GM23248 (cell line): ENCODE measurements around the gene RERE. TPM values are rescaled to one million over a fixed set of nuclear protein-coding genes. Genes with fewer than 3 reads are reported as not detected.

ENCODE experiments used
- DNase-seq: peaks from one replicate; pipeline ENCODE4 v3.0.0-alpha.2; 2015
- H2AFZ ChIP-seq: fragments of 200-600 bp; sonication (generic); 2 replicates; pipeline ENCODE4 v1.6.1; 2016; ENCODE audit warnings: antibody characterized with exemption
- H3F3A ChIP-seq: fragments of 200-600 bp; sonication (generic); 2 replicates; pipeline ENCODE4 v1.6.1; 2016; ENCODE audit warnings: mild to moderate bottlenecking, antibody characterized with exemption, mixed run types; ENCODE audit not compliant: insufficient read depth
- H3K27ac ChIP-seq: fragments of 200-600 bp; sonication (generic); 2 replicates; pipeline ENCODE4 v1.5.1; 2016; ENCODE audit warnings: mild to moderate bottlenecking
- H3K27me3 ChIP-seq: fragments of 200-600 bp; sonication (generic); replicated peaks from 2 replicates; pipeline ENCODE4 v1.6.1; 2016; ENCODE audit warnings: mild to moderate bottlenecking; ENCODE audit not compliant: insufficient read depth
- H3K36me3 ChIP-seq: fragments of 200-600 bp; sonication (generic); 2 replicates; pipeline ENCODE4 v1.6.1; 2016; ENCODE audit warnings: low read depth, mild to moderate bottlenecking
- H3K4me1 ChIP-seq: fragments of 200-600 bp; sonication (generic); 2 replicates; pipeline ENCODE4 v1.6.1; 2016; ENCODE audit warnings: mild to moderate bottlenecking; ENCODE audit not compliant: insufficient read depth
- H3K4me2 ChIP-seq: fragments of 200-600 bp; sonication (generic); one replicate; pipeline ENCODE4 v1.6.1; 2016; ENCODE audit warnings: mild to moderate bottlenecking; ENCODE audit not compliant: unreplicated experiment
- H3K4me3 ChIP-seq: fragments of 200-600 bp; sonication (generic); 2 replicates; pipeline ENCODE4 v1.5.1; 2016; ENCODE audit warnings: mild to moderate bottlenecking
- H3K79me2 ChIP-seq: fragments of 200-600 bp; sonication (generic); 2 replicates; pipeline ENCODE4 v1.6.1; 2016; ENCODE audit warnings: mild to moderate bottlenecking; ENCODE audit not compliant: insufficient read depth
- H3K9ac ChIP-seq: fragments of 200-600 bp; sonication (generic); 2 replicates; pipeline ENCODE4 v1.6.1; 2016; ENCODE audit warnings: mild to moderate bottlenecking
- H3K9me2 ChIP-seq: fragments of 200-600 bp; sonication (generic); 2 replicates; pipeline ENCODE4 v1.6.1; 2016; ENCODE audit warnings: mixed run types, mild to moderate bottlenecking, moderate library complexity; ENCODE audit not compliant: insufficient read depth
- H3K9me3 ChIP-seq: fragments of 200-600 bp; sonication (generic); one replicate; pipeline ENCODE4 v1.6.1; 2017; ENCODE audit warnings: low read depth
- H4K20me1 ChIP-seq: fragments of 200-600 bp; sonication (generic); 2 replicates; pipeline ENCODE4 v1.6.0; 2016; ENCODE audit not compliant: insufficient read depth
- EZH2 ChIP-seq: fragments of 200-600 bp; sonication (generic); IDR thresholded peaks from 2 replicates; pipeline ENCODE4 v1.6.1; 2018; ENCODE audit warnings: antibody characterized with exemption, mild to moderate bottlenecking; ENCODE audit not compliant: insufficient read depth, poor library complexity, severe bottlenecking
- EZH2phosphoT487 ChIP-seq: fragments of 200-600 bp; sonication (generic); IDR thresholded peaks from 2 replicates; pipeline ENCODE4 v1.6.1; 2018; ENCODE audit warnings: antibody characterized with exemption, moderate library complexity, mild to moderate bottlenecking, low read depth; ENCODE audit not compliant: insufficient read depth
- WGBS, 2 experiments: methylation state at CpG; one replicate each; pipeline ENCODE4 v1.1.6; 2015 to 2017; ENCODE audit warnings: low lambda C conversion rate in 2 of 2, low coverage in 1 of 2; ENCODE audit errors: missing lambda C conversion rate in 2 of 2; 5-methylcytosine and 5-hydroxymethylcytosine counted together
- in situ Hi-C: fragments of 300-500 bp; cut with MboI; formaldehyde crosslinking; loops from 2 replicates; pipeline ENCODE4 v1.15.0; 2020
- polyA plus RNA-seq: library from polyadenylated mRNA; unstranded; fragments of >200 nt; fragmentation: Nextera tagmentation; extraction: Ambion mirVana; gene quantifications from 2 replicates; pipeline ENCODE4 v1.2.1, GENCODE V29; 2016
- total RNA-seq: library from RNA; depleted of rRNA; stranded (reverse); fragments of >200 nt; shearing (Covaris generic); gene quantifications from 2 replicates; pipeline ENCODE4 v1.2.3, GENCODE V29; 2014

RERE gene
- total and polyA plus RNA-seq, 2 experiments from 2014 or later, result 26.0 to 26.2 TPM

DNA sequence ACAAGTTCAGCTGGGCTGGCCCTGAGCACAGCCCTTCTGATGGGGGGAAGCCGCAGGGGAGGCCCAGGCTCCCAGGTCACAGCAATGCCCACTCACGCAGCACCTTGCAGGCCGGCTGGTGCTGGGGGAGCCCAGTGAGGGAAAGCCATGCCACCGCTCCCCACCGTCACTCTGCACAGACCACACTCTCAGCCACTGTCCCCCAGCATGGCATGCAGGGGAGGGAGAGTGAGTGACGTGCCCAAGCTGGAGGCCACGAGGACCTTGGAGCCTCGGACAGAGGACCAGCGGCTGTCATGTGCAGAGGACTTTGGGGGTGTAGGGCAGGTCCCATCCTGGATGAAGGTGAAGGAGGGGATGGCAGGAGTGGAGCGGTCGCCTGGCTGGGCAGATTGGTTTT lies 474.4 kb downstream of the RERE start:
- DNase-seq, result no peak
- Histone ChIP-seq H3K79me2 (no peaks in the 10 kb centered on the region), H3K9me2 (no peaks in the 10 kb centered on the region), H3K4me3 (no peak overlapping the region), H3K27me3 (no peaks in the 10 kb centered on the region), H3K4me1 (peaks cover 12% of the 10 kb centered on the region), H3K27ac (peak overlapping the region; percentile 51), H3K36me3 (no peaks in the 10 kb centered on the region), H3K9me3 (no peaks in the 10 kb centered on the region), H3F3A (no peaks in the 10 kb centered on the region), H4K20me1 (no peaks in the 10 kb centered on the region), H2AFZ (peak overlapping the region; percentile 74; the same call in 1 of the 2 replicates), H3K9ac (peak overlapping the region; percentile 70), H3K4me2 (peak overlapping the region; percentile 82)
- whole genome bisulfite sequencing, 2 experiments, result 48 to 63% methylated on average over 11 of the region's 11 CpGs
- in situ Hi-C loops, result no loop called here
- no peak for TF ChIP-seq EZH2phosphoT487
- no peak for TF ChIP-seq EZH2

DNA sequence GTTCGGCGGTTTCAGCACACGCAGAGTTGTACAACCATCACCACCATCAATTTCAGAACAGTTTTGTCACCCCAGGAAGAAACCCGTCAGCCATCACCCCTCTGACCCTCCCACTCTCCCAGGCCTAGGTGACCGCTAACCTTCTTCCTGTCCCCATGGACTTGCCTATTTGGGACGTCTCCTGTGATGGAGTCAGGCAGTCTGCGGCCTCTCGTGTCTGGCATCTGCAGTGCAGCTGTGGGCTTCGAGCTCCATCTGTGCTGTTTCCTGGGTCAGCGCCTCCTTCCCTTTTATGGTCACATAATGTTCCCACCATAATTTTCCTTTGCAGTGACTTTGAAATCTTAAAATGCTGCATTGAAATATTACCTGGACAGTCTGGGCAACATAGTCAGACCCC lies 475.1 kb downstream of the RERE start:
- H2AFZ ChIP-seq, result no peak overlapping the region
- no peak overlapping the region for H3K4me3 ChIP-seq
- H3K9me3 ChIP-seq, result no peaks in the 10 kb centered on the region
- TF ChIP-seq EZH2phosphoT487 (no peak), EZH2 (no peak)
- 91 to 94% methylated on average over 10 of the region's 10 CpGs for WGBS, 2 experiments
- H3K9me2 ChIP-seq, result no peaks in the 10 kb centered on the region
- no peak for DNase-seq
- in situ Hi-C loops, result no loop called here
- H3F3A ChIP-seq, result no peaks in the 10 kb centered on the region
- no peak overlapping the region for H3K9ac ChIP-seq
- H3K27ac ChIP-seq, result no peak overlapping the region
- H3K79me2 ChIP-seq, result no peaks in the 10 kb centered on the region
- no peaks in the 10 kb centered on the region for H3K36me3 ChIP-seq
- no peaks in the 10 kb centered on the region for H4K20me1 ChIP-seq
- no peak overlapping the region for H3K4me2 ChIP-seq
- peaks cover 12% of the 10 kb centered on the region for H3K4me1 ChIP-seq
- no peaks in the 10 kb centered on the region for H3K27me3 ChIP-seq

DNA sequence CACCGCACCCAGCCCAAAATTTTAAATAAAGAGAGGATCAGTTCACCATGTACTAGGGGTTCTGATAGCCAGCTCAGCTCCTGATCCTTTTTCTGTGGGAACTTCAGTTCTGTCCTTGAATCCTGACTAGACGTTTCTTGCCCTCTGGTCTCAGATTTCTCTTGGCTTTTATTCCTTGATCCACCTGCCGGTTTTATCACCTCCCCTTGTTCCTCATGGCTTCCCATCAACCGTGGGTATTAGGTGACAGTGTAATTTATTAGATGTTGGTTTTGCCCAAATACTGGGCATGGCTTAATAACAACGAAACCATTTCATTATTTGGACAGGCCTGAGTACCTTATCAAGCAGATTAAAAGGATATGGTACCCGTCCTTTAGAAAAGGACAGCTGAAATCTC lies 477.0 kb downstream of the RERE start:
- Histone ChIP-seq H3K9ac (no peak overlapping the region), H3F3A (no peaks in the 10 kb centered on the region), H3K79me2 (no peaks in the 10 kb centered on the region), H3K9me2 (no peaks in the 10 kb centered on the region), H3K27me3 (no peaks in the 10 kb centered on the region), H2AFZ (no peak overlapping the region), H3K27ac (no peak overlapping the region), H3K4me2 (no peak overlapping the region), H4K20me1 (no peaks in the 10 kb centered on the region), H3K36me3 (no peaks in the 10 kb centered on the region), H3K4me3 (no peak overlapping the region), H3K9me3 (no peaks in the 10 kb centered on the region), H3K4me1 (peaks cover 12% of the 10 kb centered on the region)
- TF ChIP-seq EZH2phosphoT487, result no peak
- TF ChIP-seq EZH2, result no peak
- in situ Hi-C loops, result no loop called here
- DNase-seq, result no peak
- WGBS, 2 experiments, result 87 to 94% methylated on average over 6 of the region's 6 CpGs

DNA sequence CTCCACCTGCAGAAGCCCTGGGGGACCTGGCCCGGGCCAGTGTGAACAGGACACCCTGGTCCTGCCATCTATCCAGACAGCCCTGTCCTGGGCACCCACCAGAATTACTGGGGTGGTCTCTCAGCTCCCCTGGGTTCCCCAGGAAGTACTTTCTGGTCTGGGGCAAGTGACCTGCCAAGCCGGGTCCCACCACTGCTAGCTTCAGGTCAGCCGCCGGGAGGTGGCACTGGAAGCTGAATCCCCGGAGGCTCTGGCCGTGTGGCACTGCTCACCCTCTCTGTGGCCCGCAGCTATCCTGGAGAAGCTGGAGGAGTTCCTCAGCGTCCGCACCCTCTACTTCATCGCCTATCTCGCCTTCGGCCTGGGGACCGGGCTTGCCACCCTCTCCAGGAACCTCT lies 478.2 kb downstream of the RERE start:
- H4K20me1 ChIP-seq, result no peaks in the 10 kb centered on the region
- H3K4me2 ChIP-seq, result no peak overlapping the region
- H3K4me1 ChIP-seq, result peaks cover 12% of the 10 kb centered on the region
- in situ Hi-C loops, result no loop called here
- H3K36me3 ChIP-seq, result no peaks in the 10 kb centered on the region
- DNase-seq, result no peak
- no peak overlapping the region for H3K27ac ChIP-seq
- no peaks in the 10 kb centered on the region for H3K79me2 ChIP-seq
- H3K4me3 ChIP-seq, result no peak overlapping the region
- no peaks in the 10 kb centered on the region for H3K9me2 ChIP-seq
- 93 to 98% methylated on average over 13 of the region's 13 CpGs for WGBS, 2 experiments
- H2AFZ ChIP-seq, result no peak overlapping the region
- no peaks in the 10 kb centered on the region for H3K27me3 ChIP-seq
- H3K9me3 ChIP-seq, result no peaks in the 10 kb centered on the region
- H3F3A ChIP-seq, result no peaks in the 10 kb centered on the region
- TF ChIP-seq EZH2, result no peak
- no peak for TF ChIP-seq EZH2phosphoT487
- no peak overlapping the region for H3K9ac ChIP-seq

DNA sequence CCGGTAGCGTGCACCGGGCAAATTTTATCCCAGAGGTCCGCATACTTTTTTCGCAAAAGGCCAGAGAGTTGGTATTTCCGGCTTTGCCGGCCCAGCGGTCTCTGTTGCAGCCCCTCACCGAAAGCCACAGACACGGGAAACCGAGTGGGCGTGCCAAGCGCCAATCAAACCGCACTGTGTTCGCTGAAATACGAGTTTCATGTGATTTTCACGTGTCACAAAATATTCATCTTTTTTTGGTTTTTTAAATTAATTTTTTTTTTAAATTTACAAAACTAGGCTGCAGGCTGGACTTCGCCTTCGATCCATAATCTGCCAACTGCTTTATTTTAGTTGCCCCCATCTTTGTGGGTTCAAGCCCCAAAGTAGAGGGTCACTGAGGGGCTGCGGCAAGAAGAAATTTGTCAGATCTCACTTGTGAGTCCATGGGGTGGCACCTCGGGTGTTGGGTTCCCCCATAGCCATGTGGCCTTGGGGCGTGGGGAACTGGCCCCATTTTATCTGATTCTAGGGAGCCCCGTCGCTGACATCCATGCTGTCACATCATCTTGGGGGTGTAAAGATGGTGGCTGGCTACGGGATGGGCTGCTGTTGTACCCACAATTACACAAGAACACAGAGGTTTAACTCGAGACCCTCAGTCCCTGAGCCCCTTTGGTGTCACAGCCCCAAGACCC lies 478.8 kb downstream of the RERE start:
- in situ Hi-C loops, result no loop called here
- Histone ChIP-seq H3K4me1 (peaks cover 7% of the 10 kb centered on the region), H3K4me3 (no peak overlapping the region), H3K27ac (no peak overlapping the region), H2AFZ (no peak overlapping the region), H3K36me3 (no peaks in the 10 kb centered on the region), H3K9ac (no peak overlapping the region), H3K4me2 (no peak overlapping the region), H3K9me2 (no peaks in the 10 kb centered on the region), H3F3A (no peaks in the 10 kb centered on the region), H3K9me3 (no peaks in the 10 kb centered on the region), H3K79me2 (no peaks in the 10 kb centered on the region), H3K27me3 (no peaks in the 10 kb centered on the region), H4K20me1 (no peaks in the 10 kb centered on the region)
- no peak for TF ChIP-seq EZH2
- no peak for TF ChIP-seq EZH2phosphoT487
- 94 to 96% methylated on average over 26 of the region's 26 CpGs for WGBS, 2 experiments
- DNase-seq, result no peak
